HG03342 (cell line): ENCODE measurements around the gene LTBP2.

ENCODE experiments used
- ATAC-seq: cut with Tn5 transposase; IDR thresholded peaks from one replicate; pipeline ENCODE4 v1.9.1; 2021; ENCODE audit warnings: mild to moderate bottlenecking, moderate library complexity; ENCODE audit not compliant: unreplicated experiment

Gene LTBP2

DNA sequence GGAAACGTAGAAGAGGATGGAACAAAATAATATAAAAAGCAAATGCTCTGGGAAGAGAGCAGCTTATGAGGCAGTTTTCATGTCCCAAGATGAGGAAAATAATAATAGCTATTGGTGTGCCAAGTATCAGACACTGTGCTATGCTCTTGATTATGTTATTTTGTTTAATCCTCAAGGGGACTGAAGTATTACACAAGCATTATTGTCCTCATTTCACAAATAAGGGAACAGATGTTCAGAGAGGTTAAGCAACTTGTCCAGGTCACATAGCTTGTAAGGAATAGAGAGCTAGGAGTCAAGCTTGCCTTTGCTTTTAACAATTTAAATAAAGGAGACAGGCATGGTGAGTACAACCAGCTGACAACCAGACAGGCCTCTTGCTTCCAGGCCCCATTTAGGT, 26.9 kb upstream of the LTBP2 start:
- no peak for ATAC-seq

- ATAC-seq = no peak
Observed at GRCh38 chr14:74638066-74638465, 26.0 kb upstream of the LTBP2 start.

DNA sequence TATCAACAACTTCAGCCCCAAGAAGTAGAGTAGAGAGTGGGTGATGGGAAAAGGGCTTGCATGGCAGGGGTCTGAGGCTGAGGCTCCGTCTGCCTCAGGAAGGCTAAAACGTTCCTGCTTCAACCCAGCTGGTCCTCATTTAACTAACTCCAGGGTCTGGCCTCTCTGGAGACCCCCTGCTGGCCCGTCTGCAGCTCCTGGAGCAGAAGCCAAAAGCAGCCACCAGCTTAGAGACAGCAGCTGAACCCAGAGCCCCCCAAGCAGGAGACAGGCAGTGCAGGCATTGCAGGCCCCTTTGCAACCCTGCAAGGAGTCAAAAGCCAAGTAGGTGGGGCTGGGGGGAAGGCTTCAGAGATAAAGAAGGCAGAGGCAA, 25.1 kb upstream of the LTBP2 start:
- ATAC-seq = no peak

GRCh38 chr14:74636424-74637177, 24.6 kb upstream of the LTBP2 start:
- no peak for ATAC-seq

DNA sequence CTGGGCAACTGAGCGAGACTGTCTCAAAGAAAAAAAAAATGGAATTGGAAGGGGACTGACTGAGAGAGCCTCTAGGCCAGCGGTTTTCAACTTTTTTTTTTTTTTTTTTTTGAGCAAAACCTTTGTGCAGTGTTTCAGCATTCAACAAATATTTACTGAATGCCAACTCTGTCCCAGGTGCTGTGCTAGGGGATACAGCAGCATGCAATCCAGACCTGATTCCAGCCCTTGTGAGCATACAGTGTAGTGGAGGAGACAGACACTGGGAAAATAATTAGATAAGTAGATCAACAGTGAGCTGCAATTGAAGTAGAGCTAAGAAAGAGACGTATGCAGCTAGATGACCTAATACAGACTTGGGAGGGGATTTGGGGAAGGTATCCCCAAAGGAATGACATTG, 23.8 kb upstream of the LTBP2 start:
- ATAC-seq = no peak

- ATAC-seq = no peak
Observed at GRCh38 chr14:74634964-74635363, 22.9 kb upstream of the LTBP2 start.

GRCh38 chr14:74634481-74634880, 22.4 kb upstream of the LTBP2 start:
- ATAC-seq = no peak

DNA sequence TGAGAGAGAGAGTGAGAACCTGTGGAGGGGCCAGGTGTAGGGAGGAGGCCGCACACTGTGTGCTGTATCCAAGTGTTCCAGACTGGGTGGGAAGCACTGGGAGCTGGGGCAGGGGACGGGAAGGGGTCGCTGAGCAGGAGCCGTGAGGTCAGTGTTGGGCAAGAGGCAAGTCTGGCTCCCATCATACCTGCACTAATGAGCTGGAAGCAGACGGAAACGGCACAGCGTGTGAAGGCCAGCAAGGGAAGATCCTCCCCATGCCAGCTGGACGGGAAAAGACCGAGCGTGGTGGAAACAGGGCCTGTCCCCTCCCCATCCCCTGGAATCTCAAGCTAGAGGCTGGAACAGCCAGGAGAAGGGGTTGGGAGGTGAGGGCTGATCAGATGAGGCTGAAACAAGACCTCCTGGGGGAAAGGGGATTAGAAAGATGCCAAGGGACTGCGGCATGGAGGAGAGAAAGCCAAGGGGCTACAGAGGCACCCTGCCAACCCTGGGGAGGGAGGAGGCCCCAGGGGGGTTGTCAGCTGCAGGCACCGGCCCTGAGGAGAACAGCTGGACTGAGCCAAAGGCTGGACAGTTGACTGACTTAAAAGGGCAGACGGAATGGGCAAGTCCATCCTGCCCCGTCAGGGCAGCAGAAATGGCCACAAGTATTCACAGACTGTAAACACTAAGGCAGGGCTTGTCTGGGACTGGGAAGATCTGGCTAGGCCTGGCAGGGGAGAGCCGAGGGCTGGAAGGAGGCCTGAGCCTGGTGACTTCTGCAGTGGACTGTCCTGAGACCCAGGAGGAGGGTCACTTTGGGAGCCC, 19.0 kb upstream of the LTBP2 start:
- no peak for ATAC-seq

DNA sequence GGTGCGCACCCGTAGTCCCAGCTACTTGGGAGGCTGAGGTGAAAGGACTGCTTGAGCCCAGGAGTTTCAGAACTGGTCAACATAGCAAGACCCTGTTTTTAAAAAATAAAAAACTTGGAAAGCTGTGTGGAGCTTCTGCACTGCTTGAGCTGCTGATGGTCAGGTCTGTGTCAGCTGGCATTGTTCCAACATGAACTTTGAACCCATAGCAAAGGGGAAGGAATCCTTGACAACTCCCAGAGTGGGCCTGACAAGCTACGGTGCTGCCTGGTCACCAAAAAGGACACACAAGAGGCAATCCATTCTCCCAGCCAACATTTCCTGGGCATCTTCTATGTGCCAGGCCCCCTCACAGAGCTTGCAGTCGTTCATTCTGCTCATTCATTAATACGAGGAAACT, 16.4 kb upstream of the LTBP2 start:
- ATAC-seq = no peak

GRCh38 chr14:74627076-74627475, 15.0 kb upstream of the LTBP2 start:
- ATAC-seq = no peak

- ATAC-seq = no peak
Observed at GRCh38 chr14:74622257-74622656, 10.2 kb upstream of the LTBP2 start.

- ATAC-seq = no peak
Observed at GRCh38 chr14:74621556-74621955, 9.5 kb upstream of the LTBP2 start.

GRCh38 chr14:74620923-74621322, 8.9 kb upstream of the LTBP2 start:
- no peak for ATAC-seq

DNA sequence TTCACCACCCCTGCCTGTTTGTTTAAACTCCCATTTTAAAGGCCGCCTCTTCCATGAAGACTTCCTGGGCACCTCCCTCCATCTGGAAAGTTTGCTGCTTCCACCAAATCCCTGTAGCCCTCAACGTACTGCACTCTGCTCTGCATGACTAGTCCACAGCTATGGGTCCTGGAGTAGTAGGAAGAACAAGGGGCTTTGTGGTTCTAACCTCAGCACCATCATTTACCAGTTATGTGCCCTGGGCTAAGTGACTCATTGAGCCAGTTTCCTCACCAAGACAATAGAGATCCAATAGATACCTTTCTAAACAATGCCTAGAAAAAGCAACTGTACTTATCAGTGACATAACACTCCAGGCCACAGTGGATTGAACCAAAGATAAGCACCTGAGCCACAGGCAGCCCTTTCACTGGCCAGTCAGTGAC, 8.5 kb upstream of the LTBP2 start:
- no peak for ATAC-seq

DNA sequence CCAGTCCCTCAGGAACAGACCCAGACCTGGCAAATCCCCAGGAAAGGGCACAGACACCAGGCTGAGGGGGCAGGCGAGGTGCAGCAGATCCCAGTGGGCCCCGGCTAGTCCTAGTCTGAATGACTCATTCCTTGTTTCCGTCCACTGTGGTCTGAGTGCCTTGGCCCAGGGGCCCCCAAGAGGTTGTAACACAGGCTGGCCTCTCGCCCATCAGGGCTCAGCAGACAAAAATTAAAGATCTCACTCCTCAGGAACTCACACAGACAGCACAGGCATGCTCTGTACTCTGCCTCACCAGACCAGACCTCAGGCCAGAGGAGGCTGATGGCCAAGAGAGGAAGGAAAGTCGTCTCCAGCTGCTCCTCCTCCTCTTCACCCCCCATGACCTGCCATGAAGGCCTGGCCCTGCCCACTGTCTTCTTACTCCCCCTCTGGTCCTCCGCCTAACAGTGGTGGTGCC, 7.7 kb upstream of the LTBP2 start:
- ATAC-seq = no peak

DNA sequence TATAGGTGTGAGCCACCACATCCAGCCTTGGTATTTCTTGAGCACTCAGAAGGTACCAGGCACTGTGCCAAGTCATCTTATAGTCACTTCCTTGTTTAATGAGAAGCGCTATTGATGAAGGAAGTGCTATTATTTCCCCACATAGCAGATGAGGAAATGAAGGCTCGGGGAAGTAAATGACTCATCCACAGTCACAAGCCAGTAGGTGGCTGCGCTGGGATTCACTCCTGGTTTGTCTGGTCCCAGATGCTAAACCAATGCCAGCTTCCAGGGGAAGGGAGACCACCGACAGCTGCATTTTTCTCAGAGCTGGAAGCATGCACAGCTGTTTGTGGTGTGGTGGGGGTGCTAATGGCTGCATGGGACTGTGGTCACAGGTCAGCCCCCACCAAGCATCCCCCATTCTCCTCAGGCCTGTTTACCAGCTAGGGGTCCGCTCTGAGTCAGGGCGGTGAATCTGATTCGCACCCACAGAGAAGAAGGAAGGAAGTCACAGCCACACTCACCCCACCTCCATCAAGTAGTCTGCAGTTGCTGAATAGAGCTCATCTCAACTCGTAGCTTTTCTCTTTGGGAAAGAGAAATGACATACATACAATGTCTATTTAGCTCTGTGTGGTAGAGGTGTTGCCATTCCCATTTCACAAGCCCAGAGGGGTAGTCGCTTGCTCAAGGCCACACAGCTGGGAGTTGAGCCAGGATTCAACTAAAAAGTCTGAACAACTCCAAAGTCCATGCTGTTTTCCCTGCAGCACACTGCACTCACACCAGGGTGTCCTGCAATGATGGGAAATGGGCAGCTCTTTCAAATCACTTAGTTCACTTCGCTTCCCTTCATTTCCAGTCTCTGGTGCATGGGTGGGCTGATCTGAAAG, 6.3 kb upstream of the LTBP2 start:
- no peak for ATAC-seq

- ATAC-seq = no peak
Observed at GRCh38 chr14:74616996-74617700, 5.1 kb upstream of the LTBP2 start.

GRCh38 chr14:74616507-74616906, 4.5 kb upstream of the LTBP2 start:
- ATAC-seq = no peak

- no peak for ATAC-seq
Observed at GRCh38 chr14:74615735-74616134, 3.7 kb upstream of the LTBP2 start.
